ENCODE measurements around the gene MAGEA9B.
"Not testable (repeated sequence)": the region's sequence is repeated elsewhere in the genome, so short reads cannot be mapped to it uniquely, and the experiment has no call there.

MAGEA9B gene

DNA sequence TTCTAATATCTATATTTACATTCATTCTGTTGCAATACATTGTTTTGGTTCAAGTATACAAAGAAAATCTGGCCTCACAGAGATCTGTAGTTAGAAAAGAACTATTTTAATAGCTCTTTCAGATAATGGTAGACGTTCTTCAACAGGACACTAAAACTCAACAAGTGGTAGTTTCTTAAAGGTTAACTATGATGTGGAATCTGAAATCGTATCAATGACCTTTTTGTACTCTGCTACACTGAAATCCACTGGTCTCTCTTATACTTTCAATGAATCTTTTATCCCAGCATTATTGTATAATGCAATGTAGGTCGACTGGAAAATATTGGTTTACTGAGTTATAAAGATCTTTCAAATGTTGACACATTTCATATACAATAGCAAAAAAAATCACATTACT lies 31.6 kb upstream of the MAGEA9B start:
- WGBS, 2 experiments = 91% methylated on average over 1 of the region's 3 CpGs; no CpG with 5 or more reads in 1 of the 2 experiments
- no peaks in the 10 kb centered on the region for H3K27me3 ChIP-seq (ENCODE audit: control insufficient read depth, insufficient read depth, low read length, poor library complexity, severe bottlenecking)
- no peaks in the 10 kb centered on the region for H3K36me3 ChIP-seq (ENCODE audit: control insufficient read depth, insufficient read depth, low read length)
- H3K4me1 ChIP-seq (ENCODE audit: control insufficient read depth, insufficient read depth, low read length) = no peaks in the 10 kb centered on the region
- H3K27ac ChIP-seq (ENCODE audit: insufficient read depth, low read depth, low read length, poor library complexity, severe bottlenecking) = no peak overlapping the region
- H3K4me3 ChIP-seq (ENCODE audit: insufficient read depth, low read depth, low read length) = no peak overlapping the region
- no peaks in the 10 kb centered on the region for H3K9me3 ChIP-seq (ENCODE audit: control insufficient read depth, low read length)

- H3K36me3 ChIP-seq (ENCODE audit: control insufficient read depth, insufficient read depth, low read length) = no peaks in the 10 kb centered on the region
- no peaks in the 10 kb centered on the region for H3K27me3 ChIP-seq (ENCODE audit: control insufficient read depth, insufficient read depth, low read length, poor library complexity, severe bottlenecking)
- no peak overlapping the region for H3K4me3 ChIP-seq (ENCODE audit: insufficient read depth, low read depth, low read length)
- no peak overlapping the region for H3K27ac ChIP-seq (ENCODE audit: insufficient read depth, low read depth, low read length, poor library complexity, severe bottlenecking)
- no peaks in the 10 kb centered on the region for H3K4me1 ChIP-seq (ENCODE audit: control insufficient read depth, insufficient read depth, low read length)
- no peaks in the 10 kb centered on the region for H3K9me3 ChIP-seq (ENCODE audit: control insufficient read depth, low read length)
- no CpG with 5 or more reads among the region's 1 CpG for WGBS, 2 experiments
These were observed 24.4 kb upstream of the MAGEA9B start for GRCh38 chrX:149611623-149612175.

GRCh38 chrX:149610511-149610910 lies 23.3 kb upstream of the MAGEA9B start:
- H3K9me3 ChIP-seq (ENCODE audit: control insufficient read depth, low read length) = no peaks in the 10 kb centered on the region

DNA sequence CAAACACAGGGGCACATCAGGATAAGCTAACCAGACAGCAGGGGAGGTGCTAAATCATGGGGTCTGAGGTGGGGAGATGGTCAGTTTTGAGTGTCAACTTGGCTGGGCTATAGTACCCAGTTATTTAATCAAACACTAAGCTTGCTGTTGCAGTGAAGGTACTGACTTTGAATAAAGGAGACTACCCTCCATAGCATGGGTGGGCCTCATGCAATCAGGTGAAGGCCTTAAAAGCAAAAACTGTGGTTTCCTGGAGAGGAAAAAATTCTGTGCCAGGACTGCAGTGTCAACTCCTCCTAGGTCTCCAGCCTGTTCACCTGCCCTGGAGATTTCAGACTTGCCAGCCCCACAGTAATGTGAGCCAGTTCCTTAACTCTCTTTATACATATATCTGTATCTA lies 20.4 kb upstream of the MAGEA9B start:
- no peaks in the 10 kb centered on the region for H3K9me3 ChIP-seq (ENCODE audit: control insufficient read depth, low read length)
- no peaks in the 10 kb centered on the region for H3K4me1 ChIP-seq (ENCODE audit: control insufficient read depth, insufficient read depth, low read length)
- H3K27ac ChIP-seq (ENCODE audit: insufficient read depth, low read depth, low read length, poor library complexity, severe bottlenecking) = no peak overlapping the region
- no peak overlapping the region for H3K4me3 ChIP-seq (ENCODE audit: insufficient read depth, low read depth, low read length)
- no peaks in the 10 kb centered on the region for H3K27me3 ChIP-seq (ENCODE audit: control insufficient read depth, insufficient read depth, low read length, poor library complexity, severe bottlenecking)
- H3K36me3 ChIP-seq (ENCODE audit: control insufficient read depth, insufficient read depth, low read length) = no peaks in the 10 kb centered on the region

More at GRCh38 chrX:149610511-149610910, 23.3 kb upstream of the MAGEA9B start:
- Histone ChIP-seq H3K4me3 (ENCODE audit: insufficient read depth, low read depth, low read length) (no peak overlapping the region), H3K4me1 (ENCODE audit: control insufficient read depth, insufficient read depth, low read length) (no peaks in the 10 kb centered on the region), H3K27ac (ENCODE audit: insufficient read depth, low read depth, low read length, poor library complexity, severe bottlenecking) (no peak overlapping the region), H3K27me3 (ENCODE audit: control insufficient read depth, insufficient read depth, low read length, poor library complexity, severe bottlenecking) (no peaks in the 10 kb centered on the region), H3K36me3 (ENCODE audit: control insufficient read depth, insufficient read depth, low read length) (no peaks in the 10 kb centered on the region)
- 74 to 82% methylated on average over 4 to 5 of the region's 5 CpGs for WGBS, 2 experiments

- H3K27me3 ChIP-seq (ENCODE audit: control insufficient read depth, insufficient read depth, low read length, poor library complexity, severe bottlenecking); H3K4me1 ChIP-seq (ENCODE audit: control insufficient read depth, insufficient read depth, low read length); H3K4me3 ChIP-seq (ENCODE audit: insufficient read depth, low read depth, low read length); H3K36me3 ChIP-seq (ENCODE audit: control insufficient read depth, insufficient read depth, low read length); H3K27ac ChIP-seq (ENCODE audit: insufficient read depth, low read depth, low read length, poor library complexity, severe bottlenecking); H3K9me3 ChIP-seq (ENCODE audit: control insufficient read depth, low read length): not testable (repeated sequence)
- 94 to 96% methylated on average over 5 to 7 of the region's 7 CpGs for WGBS, 2 experiments
These were observed 18.1 kb upstream of the MAGEA9B start for GRCh38 chrX:149605248-149605885.

GRCh38 chrX:149598603-149599002 lies 11.3 kb upstream of the MAGEA9B start:
- not testable (repeated sequence) for H3K4me1 ChIP-seq (ENCODE audit: control insufficient read depth, insufficient read depth, low read length); H3K27ac ChIP-seq (ENCODE audit: insufficient read depth, low read depth, low read length, poor library complexity, severe bottlenecking); H3K27me3 ChIP-seq (ENCODE audit: control insufficient read depth, insufficient read depth, low read length, poor library complexity, severe bottlenecking); H3K36me3 ChIP-seq (ENCODE audit: control insufficient read depth, insufficient read depth, low read length); H3K4me3 ChIP-seq (ENCODE audit: insufficient read depth, low read depth, low read length); H3K9me3 ChIP-seq (ENCODE audit: control insufficient read depth, low read length)
- WGBS, 2 experiments = 40 to 42% methylated on average over 2 to 3 of the region's 11 CpGs

GRCh38 chrX:149595943-149596342 lies 8.7 kb upstream of the MAGEA9B start:
- H3K36me3 ChIP-seq (ENCODE audit: control insufficient read depth, insufficient read depth, low read length); H3K4me1 ChIP-seq (ENCODE audit: control insufficient read depth, insufficient read depth, low read length); H3K27me3 ChIP-seq (ENCODE audit: control insufficient read depth, insufficient read depth, low read length, poor library complexity, severe bottlenecking); H3K9me3 ChIP-seq (ENCODE audit: control insufficient read depth, low read length); H3K4me3 ChIP-seq (ENCODE audit: insufficient read depth, low read depth, low read length); H3K27ac ChIP-seq (ENCODE audit: insufficient read depth, low read depth, low read length, poor library complexity, severe bottlenecking): not testable (repeated sequence)
- no CpG with 5 or more reads among the region's 7 CpGs for WGBS, 2 experiments

GRCh38 chrX:149595214-149595613 lies 8.0 kb upstream of the MAGEA9B start, which contains the start of gene HSFX2:
HSFX2 (minus strand) TSS chrX:149595314; CDS start chrX:149594700, 614 bp downstream.
- no CpG with 5 or more reads among the region's 17 CpGs for WGBS, 2 experiments
- H3K4me3 ChIP-seq (ENCODE audit: insufficient read depth, low read depth, low read length); H3K4me1 ChIP-seq (ENCODE audit: control insufficient read depth, insufficient read depth, low read length); H3K9me3 ChIP-seq (ENCODE audit: control insufficient read depth, low read length); H3K27me3 ChIP-seq (ENCODE audit: control insufficient read depth, insufficient read depth, low read length, poor library complexity, severe bottlenecking); H3K36me3 ChIP-seq (ENCODE audit: control insufficient read depth, insufficient read depth, low read length); H3K27ac ChIP-seq (ENCODE audit: insufficient read depth, low read depth, low read length, poor library complexity, severe bottlenecking): not testable (repeated sequence)

GRCh38 chrX:149590993-149591392 lies 3.7 kb upstream of the MAGEA9B start:
- H3K4me1 ChIP-seq (ENCODE audit: control insufficient read depth, insufficient read depth, low read length); H3K27ac ChIP-seq (ENCODE audit: insufficient read depth, low read depth, low read length, poor library complexity, severe bottlenecking); H3K36me3 ChIP-seq (ENCODE audit: control insufficient read depth, insufficient read depth, low read length); H3K27me3 ChIP-seq (ENCODE audit: control insufficient read depth, insufficient read depth, low read length, poor library complexity, severe bottlenecking); H3K4me3 ChIP-seq (ENCODE audit: insufficient read depth, low read depth, low read length); H3K9me3 ChIP-seq (ENCODE audit: control insufficient read depth, low read length): not testable (repeated sequence)
- no CpG with 5 or more reads among the region's 7 CpGs for WGBS, 2 experiments

- H3K4me1 ChIP-seq (ENCODE audit: control insufficient read depth, insufficient read depth, low read length); H3K9me3 ChIP-seq (ENCODE audit: control insufficient read depth, low read length): not testable (repeated sequence)
- 93% methylated on average over 3 of the region's 17 CpGs; no CpG with 5 or more reads in 1 of the 2 experiments for WGBS, 2 experiments
These were observed 1.6 kb downstream of the MAGEA9B start for GRCh38 chrX:149585631-149586030.

GRCh38 chrX:149573456-149573855 lies 13.8 kb downstream of the MAGEA9B start:
- H3K36me3 ChIP-seq (ENCODE audit: control insufficient read depth, insufficient read depth, low read length); H3K27ac ChIP-seq (ENCODE audit: insufficient read depth, low read depth, low read length, poor library complexity, severe bottlenecking); H3K4me1 ChIP-seq (ENCODE audit: control insufficient read depth, insufficient read depth, low read length); H3K4me3 ChIP-seq (ENCODE audit: insufficient read depth, low read depth, low read length); H3K27me3 ChIP-seq (ENCODE audit: control insufficient read depth, insufficient read depth, low read length, poor library complexity, severe bottlenecking); H3K9me3 ChIP-seq (ENCODE audit: control insufficient read depth, low read length): not testable (repeated sequence)
- no CpG with 5 or more reads among the region's 1 CpG for WGBS, 2 experiments

More at GRCh38 chrX:149585631-149586030, 1.6 kb downstream of the MAGEA9B start:
- H3K27ac ChIP-seq (ENCODE audit: insufficient read depth, low read depth, low read length, poor library complexity, severe bottlenecking); H3K36me3 ChIP-seq (ENCODE audit: control insufficient read depth, insufficient read depth, low read length); H3K27me3 ChIP-seq (ENCODE audit: control insufficient read depth, insufficient read depth, low read length, poor library complexity, severe bottlenecking); H3K4me3 ChIP-seq (ENCODE audit: insufficient read depth, low read depth, low read length): not testable (repeated sequence)
